Neural cell (in vitro differentiated cells): ENCODE measurements around the gene WDR44. TPM values are rescaled to one million over a fixed set of nuclear protein-coding genes. Genes with fewer than 3 reads are reported as not detected.

Experiments
- H2AFZ ChIP-seq: fragments of 200-600, 300-800 bp; sonication (generic), shearing (Covaris generic); 2 replicates; pipeline ENCODE4 v1.6.0; 2014; ENCODE audit warnings: low read depth, mild to moderate bottlenecking, antibody characterized with exemption, low read length, moderate library complexity
- H3F3A ChIP-seq: fragments of 200-600 bp; shearing (Covaris generic); 2 replicates; pipeline ENCODE4 v1.6.1; 2016; ENCODE audit warnings: mild to moderate bottlenecking, moderate library complexity, mixed read lengths, antibody characterized with exemption, low read length; ENCODE audit not compliant: insufficient read depth, poor library complexity, severe bottlenecking
- H3K27ac ChIP-seq: fragments of 200-600, 300-800 bp; sonication (generic), shearing (Covaris generic); 2 replicates; pipeline ENCODE4 v1.5.1; 2014; ENCODE audit warnings: mild to moderate bottlenecking, low read length, moderate library complexity
- H3K27me3 ChIP-seq: fragments of 300-800, 200-600 bp; sonication (generic), shearing (Covaris generic); 2 replicates; pipeline ENCODE4 v1.6.0; 2014; ENCODE audit warnings: mild to moderate bottlenecking, low read depth, low read length, moderate library complexity; ENCODE audit not compliant: insufficient read depth
- H3K36me3 ChIP-seq: fragments of 300-800, 200-600 bp; sonication (generic), shearing (Covaris generic); 2 replicates; pipeline ENCODE4 v1.5.1; 2014; ENCODE audit warnings: mild to moderate bottlenecking, antibody characterized with exemption, low read length, moderate library complexity; ENCODE audit not compliant: insufficient read depth
- H3K4me2 ChIP-seq: fragments of 300-800, 200-600 bp; sonication (generic), shearing (Covaris generic); 2 replicates; pipeline ENCODE4 v1.6.0; 2014; ENCODE audit warnings: mild to moderate bottlenecking, low read length
- H3K4me3 ChIP-seq: fragments of 300-800, 200-600 bp; sonication (generic), shearing (Covaris generic); 2 replicates; pipeline ENCODE4 v1.5.1; 2014; ENCODE audit warnings: mild to moderate bottlenecking, low read length, moderate library complexity
- H3K79me2 ChIP-seq: fragments of 200-600 bp; shearing (Covaris generic); replicated peaks from 2 replicates; pipeline ENCODE4 v1.6.0; 2014; ENCODE audit warnings: mild to moderate bottlenecking, low read length, moderate library complexity; ENCODE audit not compliant: insufficient read depth
- H3K9ac ChIP-seq: fragments of 300-800, 200-600 bp; sonication (generic), shearing (Covaris generic); 2 replicates; pipeline ENCODE4 v1.6.1; 2016; ENCODE audit warnings: mild to moderate bottlenecking, low read length, mixed read lengths
- H3K9me2 ChIP-seq: fragments of 200-600 bp; shearing (Covaris generic); 2 replicates; pipeline ENCODE4 v1.6.1; 2016; ENCODE audit warnings: mild to moderate bottlenecking, low read length, mixed read lengths; ENCODE audit not compliant: insufficient read depth
- H3K9me3 ChIP-seq: fragments of 200-600, 300-800 bp; sonication (generic), shearing (Covaris generic); 2 replicates; pipeline ENCODE4 v1.6.1; 2016; ENCODE audit warnings: mild to moderate bottlenecking, mixed run types, low read length, moderate library complexity, mixed read lengths
- H4K20me1 ChIP-seq: fragments of 200-600 bp; shearing (Covaris generic); 2 replicates; pipeline ENCODE4 v1.6.1; 2016; ENCODE audit warnings: mild to moderate bottlenecking, mixed run types; ENCODE audit not compliant: insufficient read depth
- EP300 ChIP-seq: fragments of 450-650 bp; conservative IDR thresholded peaks from 2 replicates; pipeline ENCODE4 v1.6.1; 2014; ENCODE audit warnings: antibody characterized with exemption, mild to moderate bottlenecking, moderate library complexity; ENCODE audit not compliant: poor library complexity, severe bottlenecking
- EZH2 ChIP-seq: fragments of 200-600, 300-800 bp; shearing (Covaris generic), sonication (generic); IDR thresholded peaks from 2 replicates; pipeline ENCODE4 v1.6.1; 2014; ENCODE audit warnings: antibody characterized with exemption, low read length, borderline replicate concordance, mild to moderate bottlenecking; ENCODE audit not compliant: insufficient read depth, poor library complexity, severe bottlenecking
- MXI1 ChIP-seq: fragments of 450-650 bp; conservative IDR thresholded peaks from 2 replicates; pipeline ENCODE4 v1.6.1; 2014; ENCODE audit warnings: antibody characterized with exemption, mild to moderate bottlenecking; ENCODE audit not compliant: poor library complexity, severe bottlenecking
- POLR2AphosphoS5 ChIP-seq: IDR thresholded peaks from 2 replicates; pipeline ENCODE4 v1.6.1; 2012
- RAD21 ChIP-seq: fragments of 450-650 bp; conservative IDR thresholded peaks from 2 replicates; pipeline ENCODE4 v1.6.1; 2014; ENCODE audit warnings: antibody characterized with exemption, mild to moderate bottlenecking, moderate library complexity
- SMC3 ChIP-seq: fragments of 450-650 bp; conservative IDR thresholded peaks from 2 replicates; pipeline ENCODE4 v1.6.1; 2014; ENCODE audit warnings: antibody characterized with exemption, mild to moderate bottlenecking, moderate library complexity; ENCODE audit not compliant: poor library complexity
- TAF1 ChIP-seq: IDR thresholded peaks from 2 replicates; pipeline ENCODE4 v1.6.1; 2012; ENCODE audit warnings: low read depth
- polyA plus RNA-seq: library from polyadenylated mRNA; depleted of rRNA; stranded (reverse); fragments of >200 nt; gene quantifications from 2 replicates; pipeline ENCODE4 v1.2.3, GENCODE V29; 2014
- TF ChIP-seq, protein P1 (sequence below): IDR thresholded peaks from 2 replicates; pipeline ENCODE4 v1.6.1; 2012; ENCODE audit warnings: borderline replicate concordance
- TF ChIP-seq, protein P2 (sequence below): fragments of 450-650 bp; IDR thresholded peaks from 2 replicates; pipeline ENCODE4 v1.5.1; 2014; ENCODE audit warnings: antibody characterized with exemption, mild to moderate bottlenecking, moderate library complexity; ENCODE audit not compliant: poor library complexity, severe bottlenecking

WDR44 gene
- polyA plus RNA-seq, 1 donor from 2014 or later = 19.3 TPM

DNA sequence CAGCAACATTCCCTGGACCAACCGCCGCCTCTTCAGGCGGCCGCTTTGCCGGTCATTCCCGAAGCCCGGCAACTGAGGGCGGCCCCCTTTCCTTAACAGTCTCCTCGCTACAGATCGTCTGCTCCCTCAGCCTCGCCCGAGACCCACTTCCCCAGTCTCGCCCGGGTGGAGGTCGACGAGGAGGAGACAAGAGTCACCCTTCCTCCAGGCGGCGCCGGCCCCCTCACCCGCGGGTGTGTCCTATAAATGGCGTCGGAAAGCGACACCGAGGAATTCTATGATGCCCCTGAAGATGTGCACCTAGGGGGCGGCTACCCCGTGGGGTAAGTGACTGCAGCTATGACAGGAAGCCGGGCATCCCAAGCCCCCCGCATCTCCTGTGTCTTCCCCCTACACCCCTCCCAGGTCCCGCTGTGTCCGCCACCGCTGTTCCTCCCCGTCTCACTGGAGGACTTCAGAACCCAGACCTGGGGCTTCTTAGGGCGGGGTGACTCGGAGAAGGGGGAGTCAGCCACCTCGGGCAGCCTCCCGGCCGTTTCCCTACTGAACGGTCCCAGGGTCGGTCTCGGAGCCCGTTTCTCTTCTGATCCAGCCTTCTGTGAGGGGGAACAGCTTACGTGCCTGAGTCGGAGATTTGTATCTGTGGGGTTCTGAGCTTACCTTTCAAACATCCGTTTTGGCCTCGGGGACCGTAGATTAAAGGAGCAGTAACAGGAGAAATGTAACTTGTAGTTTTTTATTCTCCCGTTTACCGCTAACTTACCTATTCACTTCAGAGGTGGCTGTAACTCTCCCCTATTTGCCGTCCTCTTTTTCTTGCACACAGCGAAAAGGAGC, 570 bp downstream of the WDR44 start:
- peaks cover 25% of the 10 kb centered on the region for H3K79me2 ChIP-seq

DNA sequence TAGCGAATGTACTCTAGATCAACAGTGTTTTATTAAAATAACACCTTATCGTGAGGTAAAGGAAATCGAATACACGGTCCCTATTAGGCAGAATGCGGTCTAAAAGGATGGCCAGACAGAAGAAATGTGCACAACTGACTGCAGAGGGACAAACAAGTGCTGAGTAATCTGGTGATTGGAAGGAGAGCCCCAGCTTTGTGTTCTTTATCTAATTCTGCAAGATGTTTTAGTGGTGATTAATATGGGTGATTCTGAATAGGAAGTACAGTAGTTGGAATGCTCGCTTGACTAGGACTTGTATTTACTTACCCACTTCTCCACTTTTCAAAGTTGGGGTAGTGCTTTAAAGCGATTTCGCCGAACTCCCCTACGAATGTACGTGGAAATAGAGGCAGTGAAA, 1.2 kb downstream of the WDR44 start:
- H3K9me2 ChIP-seq = no peaks in the 10 kb centered on the region
- peak overlapping the region; percentile 86 for H3K27ac ChIP-seq
- no peaks in the 10 kb centered on the region for H3K9me3 ChIP-seq
- H3K4me2 ChIP-seq = peak overlapping the region; percentile 82
- no peak for TF ChIP-seq EP300
- no peak for TF ChIP-seq MXI1
- no peak for TF ChIP-seq TAF1
- TF ChIP-seq SMC3 = no peak
- no peak for TF ChIP-seq EZH2
- TF ChIP-seq, protein P1, sequence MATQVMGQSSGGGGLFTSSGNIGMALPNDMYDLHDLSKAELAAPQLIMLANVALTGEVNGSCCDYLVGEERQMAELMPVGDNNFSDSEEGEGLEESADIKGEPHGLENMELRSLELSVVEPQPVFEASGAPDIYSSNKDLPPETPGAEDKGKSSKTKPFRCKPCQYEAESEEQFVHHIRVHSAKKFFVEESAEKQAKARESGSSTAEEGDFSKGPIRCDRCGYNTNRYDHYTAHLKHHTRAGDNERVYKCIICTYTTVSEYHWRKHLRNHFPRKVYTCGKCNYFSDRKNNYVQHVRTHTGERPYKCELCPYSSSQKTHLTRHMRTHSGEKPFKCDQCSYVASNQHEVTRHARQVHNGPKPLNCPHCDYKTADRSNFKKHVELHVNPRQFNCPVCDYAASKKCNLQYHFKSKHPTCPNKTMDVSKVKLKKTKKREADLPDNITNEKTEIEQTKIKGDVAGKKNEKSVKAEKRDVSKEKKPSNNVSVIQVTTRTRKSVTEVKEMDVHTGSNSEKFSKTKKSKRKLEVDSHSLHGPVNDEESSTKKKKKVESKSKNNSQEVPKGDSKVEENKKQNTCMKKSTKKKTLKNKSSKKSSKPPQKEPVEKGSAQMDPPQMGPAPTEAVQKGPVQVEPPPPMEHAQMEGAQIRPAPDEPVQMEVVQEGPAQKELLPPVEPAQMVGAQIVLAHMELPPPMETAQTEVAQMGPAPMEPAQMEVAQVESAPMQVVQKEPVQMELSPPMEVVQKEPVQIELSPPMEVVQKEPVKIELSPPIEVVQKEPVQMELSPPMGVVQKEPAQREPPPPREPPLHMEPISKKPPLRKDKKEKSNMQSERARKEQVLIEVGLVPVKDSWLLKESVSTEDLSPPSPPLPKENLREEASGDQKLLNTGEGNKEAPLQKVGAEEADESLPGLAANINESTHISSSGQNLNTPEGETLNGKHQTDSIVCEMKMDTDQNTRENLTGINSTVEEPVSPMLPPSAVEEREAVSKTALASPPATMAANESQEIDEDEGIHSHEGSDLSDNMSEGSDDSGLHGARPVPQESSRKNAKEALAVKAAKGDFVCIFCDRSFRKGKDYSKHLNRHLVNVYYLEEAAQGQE = no peak
- TF ChIP-seq, protein P2, sequence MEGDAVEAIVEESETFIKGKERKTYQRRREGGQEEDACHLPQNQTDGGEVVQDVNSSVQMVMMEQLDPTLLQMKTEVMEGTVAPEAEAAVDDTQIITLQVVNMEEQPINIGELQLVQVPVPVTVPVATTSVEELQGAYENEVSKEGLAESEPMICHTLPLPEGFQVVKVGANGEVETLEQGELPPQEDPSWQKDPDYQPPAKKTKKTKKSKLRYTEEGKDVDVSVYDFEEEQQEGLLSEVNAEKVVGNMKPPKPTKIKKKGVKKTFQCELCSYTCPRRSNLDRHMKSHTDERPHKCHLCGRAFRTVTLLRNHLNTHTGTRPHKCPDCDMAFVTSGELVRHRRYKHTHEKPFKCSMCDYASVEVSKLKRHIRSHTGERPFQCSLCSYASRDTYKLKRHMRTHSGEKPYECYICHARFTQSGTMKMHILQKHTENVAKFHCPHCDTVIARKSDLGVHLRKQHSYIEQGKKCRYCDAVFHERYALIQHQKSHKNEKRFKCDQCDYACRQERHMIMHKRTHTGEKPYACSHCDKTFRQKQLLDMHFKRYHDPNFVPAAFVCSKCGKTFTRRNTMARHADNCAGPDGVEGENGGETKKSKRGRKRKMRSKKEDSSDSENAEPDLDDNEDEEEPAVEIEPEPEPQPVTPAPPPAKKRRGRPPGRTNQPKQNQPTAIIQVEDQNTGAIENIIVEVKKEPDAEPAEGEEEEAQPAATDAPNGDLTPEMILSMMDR = no peak
- TF ChIP-seq RAD21 = no peak
- no peak for TF ChIP-seq POLR2AphosphoS5
- no peaks in the 10 kb centered on the region for H3K36me3 ChIP-seq
- no peaks in the 10 kb centered on the region for H4K20me1 ChIP-seq
- peak overlapping the region; percentile 79 for H3K4me3 ChIP-seq
- H3K79me2 ChIP-seq = peaks cover 25% of the 10 kb centered on the region
- no peaks in the 10 kb centered on the region for H3F3A ChIP-seq
- H3K27me3 ChIP-seq = no peaks in the 10 kb centered on the region
- peak overlapping the region; percentile 84 for H3K9ac ChIP-seq
- no peak overlapping the region for H2AFZ ChIP-seq

More for the DNA sequence above, 570 bp downstream of the WDR44 start:
- Histone ChIP-seq H3K4me2 (no peak overlapping the region), H4K20me1 (no peaks in the 10 kb centered on the region), H3K36me3 (no peaks in the 10 kb centered on the region), H3K27ac (peak overlapping the region; percentile 86), H3K9me3 (no peaks in the 10 kb centered on the region), H3K9me2 (no peaks in the 10 kb centered on the region), H2AFZ (peak overlapping the region; percentile 51), H3K9ac (peak overlapping the region; percentile 84), H3K27me3 (no peaks in the 10 kb centered on the region), H3F3A (no peaks in the 10 kb centered on the region), H3K4me3 (peak overlapping the region; percentile 79)
- TF ChIP-seq, protein P2 = peak; percentile 53
- TF ChIP-seq MXI1 = no peak
